ENCODE data around the gene DNER.
"Not testable (repeated sequence)": the region's sequence is repeated elsewhere in the genome, so short reads cannot be mapped to it uniquely, and the experiment has no call there.

DNER gene

GRCh38 chr2:229620289-229620688 lies 94.1 kb downstream of the DNER start:
- DNase-seq (ENCODE audit: low read depth), result no peak

GRCh38 chr2:229616433-229616832 lies 97.9 kb downstream of the DNER start:
- no peak for DNase-seq (ENCODE audit: low read depth)

GRCh38 chr2:229614021-229614420 lies 100.3 kb downstream of the DNER start:
- DNase-seq (ENCODE audit: low read depth), result not testable (repeated sequence)

- DNase-seq (ENCODE audit: low read depth), result no peak
Observed at GRCh38 chr2:229612384-229612971, 101.9 kb downstream of the DNER start.

- no peak for DNase-seq (ENCODE audit: low read depth)
Observed at GRCh38 chr2:229611360-229611759, 103.0 kb downstream of the DNER start.

GRCh38 chr2:229610872-229611271 lies 103.5 kb downstream of the DNER start:
- no peak for DNase-seq (ENCODE audit: low read depth)

- DNase-seq (ENCODE audit: low read depth), result peak; percentile 1
Observed at GRCh38 chr2:229610333-229610732, 104.0 kb downstream of the DNER start.

- no peak for DNase-seq (ENCODE audit: low read depth)
Observed at GRCh38 chr2:229601936-229602335, 112.4 kb downstream of the DNER start.

- no peak for DNase-seq (ENCODE audit: low read depth)
Observed at GRCh38 chr2:229601396-229601795, 113.0 kb downstream of the DNER start.

- no peak for DNase-seq (ENCODE audit: low read depth)
Observed at GRCh38 chr2:229598227-229598626, 116.1 kb downstream of the DNER start.

- no peak for DNase-seq (ENCODE audit: low read depth)
Observed at GRCh38 chr2:229596796-229597195, 117.6 kb downstream of the DNER start.

- DNase-seq (ENCODE audit: low read depth), result no peak
Observed at GRCh38 chr2:229591611-229592010, 122.7 kb downstream of the DNER start.

GRCh38 chr2:229586746-229587705 lies 127.3 kb downstream of the DNER start:
- peak; percentile 51 for DNase-seq (ENCODE audit: low read depth)

- no peak for DNase-seq (ENCODE audit: low read depth)
Observed at GRCh38 chr2:229586012-229586411, 128.3 kb downstream of the DNER start.

- DNase-seq (ENCODE audit: low read depth), result no peak
Observed at GRCh38 chr2:229582151-229582550, 132.2 kb downstream of the DNER start.

GRCh38 chr2:229578052-229578846 lies 136.1 kb downstream of the DNER start:
- no peak for DNase-seq (ENCODE audit: low read depth)

- DNase-seq (ENCODE audit: low read depth), result no peak
Observed at GRCh38 chr2:229575569-229576315, 138.6 kb downstream of the DNER start.

GRCh38 chr2:229572507-229573271 lies 141.7 kb downstream of the DNER start:
- DNase-seq (ENCODE audit: low read depth), result no peak

GRCh38 chr2:229571243-229571642 lies 143.1 kb downstream of the DNER start:
- no peak for DNase-seq (ENCODE audit: low read depth)

GRCh38 chr2:229566370-229566769 lies 148.0 kb downstream of the DNER start:
- no peak for DNase-seq (ENCODE audit: low read depth)

- no peak for DNase-seq (ENCODE audit: low read depth)
Observed at GRCh38 chr2:229564300-229564907, 150.0 kb downstream of the DNER start.

Data from GM04504 (cell line).